Gastrocnemius medialis (tissue), 4 donors: ENCODE results near the gene NDRG3. TPM values are rescaled to one million over a fixed set of nuclear protein-coding genes. Genes with fewer than 3 reads are reported as not detected.
A peak's percentile ranks its signal among the peaks of the same experiment; 100 is the strongest.

Experiments
- ATAC-seq, 2 donors: fragments of 150-250 bp; one replicate each; pipeline ENCODE4 v1.9.1; 2016
- DNase-seq, 2 donors: peaks; one replicate each; pipeline ENCODE4 v3.0.0-alpha.2; 2019
- H3K27ac ChIP-seq, 4 donors: fragments of 200-600 bp; sonication (generic); 1 replicate in 1 of 4; 2 replicates in 3 of 4; pipeline ENCODE4 v1.5.1; 2016 to 2018; ENCODE audit warnings: mild to moderate bottlenecking in 2 of 4, moderate library complexity in 1 of 4
- H3K27me3 ChIP-seq, 3 donors: fragments of 200-600 bp; sonication (generic) in 2 of 3; 1 replicate in 1 of 3; 2 replicates in 2 of 3; pipeline versions ENCODE4 v1.5.1 to v1.6.0; 2016 to 2019; ENCODE audit warnings: mild to moderate bottlenecking in 1 of 3, moderate library complexity in 1 of 3
- H3K36me3 ChIP-seq, 2 donors: fragments of 200-600 bp; sonication (generic) in 1 of 2; one replicate each; pipeline ENCODE4 v1.5.1; 2017 to 2018
- H3K4me1 ChIP-seq, 2 donors: fragments of 200-600 bp; sonication (generic) in 1 of 2; one replicate each; pipeline ENCODE4 v1.5.1; 2016 to 2017; ENCODE audit warnings: mild to moderate bottlenecking in 2 of 2
- H3K4me3 ChIP-seq, 4 donors: fragments of 200-600 bp; sonication (generic) in 3 of 4; 1 replicate in 1 of 4; 2 replicates in 3 of 4; pipeline ENCODE4 v1.5.1; 2016 to 2019; ENCODE audit warnings: mild to moderate bottlenecking in 2 of 4
- H3K9me3 ChIP-seq, 3 donors: fragments of 200-600 bp; sonication (generic) in 2 of 3; 1 replicate in 1 of 3; 2 replicates in 2 of 3; pipeline ENCODE4 v1.5.1; 2016 to 2019
- CTCF ChIP-seq, 5 experiments: fragments of 450-650 bp in 3 of 5; fragments of 200-600 bp in 2 of 5; sonication (generic) in 2 of 5; IDR thresholded peaks in 4 of 5; conservative IDR thresholded peaks in 1 of 5; 1 replicate in 4 of 5; 2 replicates in 1 of 5; pipeline ENCODE4 v1.5.1; 2016 to 2019; ENCODE audit warnings: antibody characterized with exemption in 5 of 5, mild to moderate bottlenecking in 3 of 5, moderate library complexity in 3 of 5
- POLR2A ChIP-seq, 2 donors: fragments of 450-650 bp; IDR thresholded peaks; one replicate each; pipeline ENCODE4 v1.6.1; 2017; ENCODE audit warnings: antibody characterized with exemption in 2 of 2, mild to moderate bottlenecking in 2 of 2, moderate library complexity in 2 of 2
- in situ Hi-C, 4 donors: fragments of 200-750 bp; cut with MboI; loops; one replicate each; pipeline versions ENCODE4 v1.15.0 to v1.8.0; 2017; ENCODE audit warnings: low sequenced_read_pairs in 4 of 4
- intact Hi-C: fragments of 100-400 bp; cut with DNase I; formaldehyde crosslinking; loops from one replicate; pipeline ENCODE4 v1.15.1; 2023; ENCODE audit warnings: low total_unique reads
- total RNA-seq, 4 donors: library from RNA; depleted of rRNA; stranded (reverse); fragments of >200 nt; gene quantifications; one replicate each; pipeline versions ENCODE4 v1.1.0 to v1.2.3, GENCODE V29; 2016

NDRG3 gene
- total RNA-seq, 4 donors from 2014 or later = 6.7 to 24.9 (median 13.2) TPM

GRCh38 chr20:36624944-36625324 lies 121.0 kb downstream of the NDRG3 start:
- intact Hi-C loops = no loop called here

GRCh38 chr20:36624068-36624943 lies 121.6 kb downstream of the NDRG3 start:
- in situ Hi-C loops = loop anchor here in 1 of 4 donors (25.0 kb wide), 1 partner anchor 412 kb away; no protein-coding TSS in a partner anchor
- DNase-seq (no peak), ATAC-seq (peak; percentile 14 to 44)
- H3K27me3 ChIP-seq = no peaks in the 10 kb centered on the region
- TF ChIP-seq POLR2A (IDR thresholded peaks at IDR 0.05) (no peak), CTCF (IDR thresholded peaks at IDR 0.05 in 4 of 5, conservative IDR thresholded peaks at IDR 0.05 in 1 of 5) (no peak)
- H3K27ac ChIP-seq = no peak overlapping the region
- H3K4me1 ChIP-seq = no peaks in the 10 kb centered on the region
- intact Hi-C loops = no loop called here
- H3K36me3 ChIP-seq = no peaks in the 10 kb centered on the region
- H3K9me3 ChIP-seq = no peaks in the 10 kb centered on the region
- no peak overlapping the region for H3K4me3 ChIP-seq

More at GRCh38 chr20:36624944-36625324, 121.0 kb downstream of the NDRG3 start:
- no peak for ATAC-seq
- Histone ChIP-seq H3K4me1 (no peaks in the 10 kb centered on the region), H3K27ac (no peak overlapping the region), H3K27me3 (no peaks in the 10 kb centered on the region), H3K36me3 (no peaks in the 10 kb centered on the region), H3K4me3 (no peak overlapping the region), H3K9me3 (no peaks in the 10 kb centered on the region)
- no peak for DNase-seq
- in situ Hi-C loops = loop anchor here in 1 of 4 donors (25.0 kb wide), 1 partner anchor 413 kb away; no protein-coding TSS in a partner anchor
- no peak for TF ChIP-seq POLR2A (IDR thresholded peaks at IDR 0.05)
- TF ChIP-seq CTCF (IDR thresholded peaks at IDR 0.05 in 4 of 5, conservative IDR thresholded peaks at IDR 0.05 in 1 of 5) = no peak

- intact Hi-C loops (no loop called here), in situ Hi-C loops (loop anchor here in 1 of 4 donors (25.0 kb wide), 1 partner anchor 411 kb away; no protein-coding TSS in a partner anchor)
- H3K27me3 ChIP-seq = no peaks in the 10 kb centered on the region
- DNase-seq = no peak
- ATAC-seq = no peak
- TF ChIP-seq POLR2A (IDR thresholded peaks at IDR 0.05) (no peak), CTCF (IDR thresholded peaks at IDR 0.05 in 4 of 5, conservative IDR thresholded peaks at IDR 0.05 in 1 of 5) (no peak)
- no peaks in the 10 kb centered on the region for H3K36me3 ChIP-seq
- no peak overlapping the region for H3K4me3 ChIP-seq
- H3K4me1 ChIP-seq = no peaks in the 10 kb centered on the region
- H3K9me3 ChIP-seq = no peaks in the 10 kb centered on the region
- no peak overlapping the region for H3K27ac ChIP-seq
Observed at GRCh38 chr20:36623444-36623843, 122.4 kb downstream of the NDRG3 start.

- Histone ChIP-seq H3K36me3 (no peaks in the 10 kb centered on the region), H3K4me1 (no peaks in the 10 kb centered on the region), H3K9me3 (no peaks in the 10 kb centered on the region), H3K27me3 (no peaks in the 10 kb centered on the region), H3K4me3 (no peak overlapping the region), H3K27ac (no peak overlapping the region)
- no peak for ATAC-seq
- intact Hi-C loops = no loop called here
- in situ Hi-C loops = loop anchor here in 1 of 4 donors (25.0 kb wide), 1 partner anchor 409 kb away; no protein-coding TSS in a partner anchor
- TF ChIP-seq POLR2A (IDR thresholded peaks at IDR 0.05) (no peak), CTCF (IDR thresholded peaks at IDR 0.05 in 4 of 5, conservative IDR thresholded peaks at IDR 0.05 in 1 of 5) (no peak)
- no peak for DNase-seq
Observed at GRCh38 chr20:36620917-36621316, 125.0 kb downstream of the NDRG3 start.
